H1 (cell line): ENCODE results near the gene SYPL1. TPM values are rescaled to one million over a fixed set of nuclear protein-coding genes. Genes with fewer than 3 reads are reported as not detected.

Experiments used
- CTCF ChIA-PET: fragments of 300-600 bp; sonication (Branson Sonifier 250); formaldehyde crosslinking; loops from one replicate; lab custom pipeline; 2021; ENCODE audit not compliant: partially characterized antibody; lab: Charles Lee
- POLR2A ChIA-PET: fragments of 300-600 bp; sonication (Branson Sonifier 250); formaldehyde crosslinking; loops from one replicate; lab custom pipeline; 2021; ENCODE audit warnings: inconsistent platforms; ENCODE audit not compliant: partially characterized antibody; lab: Charles Lee
- DNase-seq, 2 experiments: peaks; one replicate each; pipeline versions ENCODE4 v3.0.0 to v3.0.0-alpha.2; 2010 to 2022; ENCODE audit warnings: low spot score in 2 of 2, low read depth in 1 of 2, mixed read lengths in 1 of 2
- FAIRE-seq: peaks from 2 replicates; lab custom pipeline; 2011; peaks lifted over from hg19 to GRCh38; lab: Jason Lieb, UNC
- H2AFZ ChIP-seq: 2 replicates; pipeline ENCODE4 v1.8.1; 2012; ENCODE audit warnings: low read length, inconsistent platforms
- H2AK5ac ChIP-seq: 2 replicates; pipeline ENCODE4 v1.6.1; 2013; ENCODE audit warnings: low read depth, low read length
- H2BK120ac ChIP-seq: replicated peaks from 2 replicates; pipeline ENCODE3; 2013; ENCODE audit warnings: low read depth, low read length, inconsistent platforms
- H2BK12ac ChIP-seq: 2 replicates; pipeline ENCODE4 v1.6.1; 2013; ENCODE audit warnings: low read depth, low read length
- H2BK15ac ChIP-seq: 2 replicates; pipeline ENCODE4 v1.6.1; 2013; ENCODE audit warnings: low read length
- H2BK20ac ChIP-seq: 2 replicates; pipeline ENCODE4 v1.6.1; 2013; ENCODE audit warnings: low read length
- H2BK5ac ChIP-seq: 2 replicates; pipeline ENCODE4 v1.6.1; 2013; ENCODE audit warnings: low read depth, low read length
- H3K14ac ChIP-seq: 2 replicates; pipeline ENCODE4 v1.6.1; 2013; ENCODE audit warnings: inconsistent platforms; ENCODE audit not compliant: insufficient read length
- H3K18ac ChIP-seq: 2 replicates; pipeline ENCODE4 v1.6.1; 2013; ENCODE audit warnings: low read length; ENCODE audit errors: extremely low read depth
- H3K23ac ChIP-seq: 2 replicates; pipeline ENCODE4 v1.6.1; 2013; ENCODE audit warnings: inconsistent platforms; ENCODE audit not compliant: insufficient read length
- H3K23me2 ChIP-seq: 2 replicates; pipeline ENCODE4 v1.6.1; 2013; ENCODE audit warnings: low read depth, low read length
- H3K27ac ChIP-seq: 2 replicates; pipeline ENCODE4 v1.6.1; 2011; ENCODE audit warnings: low read depth, low read length, inconsistent platforms
- H3K27me3 ChIP-seq, 4 experiments: replicated peaks in 1 of 4; 1 replicate in 1 of 4; 2 replicates in 3 of 4; pipeline versions ENCODE4 v1.6.1 to v1.8.1; 2011 to 2013; ENCODE audit warnings: low read length in 3 of 4, mild to moderate bottlenecking in 3 of 4, inconsistent platforms in 2 of 4, mixed read lengths in 2 of 4, moderate library complexity in 1 of 4; ENCODE audit not compliant: control insufficient read depth in 3 of 4, insufficient read depth in 3 of 4; ENCODE audit errors: extremely low read depth in 1 of 4
- H3K36me3 ChIP-seq, 4 experiments: 2 replicates each; pipeline versions ENCODE4 v1.6.1 to v1.8.1; 2011 to 2013; ENCODE audit warnings: mild to moderate bottlenecking in 4 of 4, low read length in 3 of 4, moderate library complexity in 2 of 4, control low read depth in 1 of 4, inconsistent platforms in 1 of 4; ENCODE audit not compliant: insufficient read depth in 4 of 4, control insufficient read depth in 2 of 4
- H3K4ac ChIP-seq: replicated peaks from 2 replicates; pipeline ENCODE3; 2013; ENCODE audit warnings: low read length, low read depth, mixed read lengths, inconsistent platforms; ENCODE audit not compliant: insufficient read length
- H3K4me1 ChIP-seq, 4 experiments: replicated peaks in 1 of 4; 1 replicate in 1 of 4; 2 replicates in 3 of 4; pipeline versions ENCODE4 v1.6.1 to v1.8.1; 2011 to 2013; ENCODE audit warnings: low read length in 3 of 4, inconsistent platforms in 2 of 4, mixed read lengths in 1 of 4; ENCODE audit not compliant: insufficient read depth in 4 of 4, control insufficient read depth in 3 of 4
- H3K4me2 ChIP-seq, 2 experiments: 2 replicates each; pipeline versions ENCODE4 v1.6.1 to v1.8.1; 2011 to 2013; ENCODE audit warnings: low read depth in 2 of 2, low read length in 2 of 2, control low read depth in 1 of 2, inconsistent platforms in 1 of 2, mild to moderate bottlenecking in 1 of 2; ENCODE audit not compliant: insufficient read depth in 1 of 2
- H3K4me3 ChIP-seq, 4 experiments: fragments of 200-600, 300-600 bp in 1 of 4; sonication (generic), shearing (Covaris generic), sonication (Bioruptor Twin) in 1 of 4; 2 replicates each; pipeline versions ENCODE4 v1.5.1 to v1.8.1; 2011 to 2016; ENCODE audit warnings: low read length in 4 of 4, low read depth in 3 of 4, control low read depth in 2 of 4, inconsistent platforms in 2 of 4, mild to moderate bottlenecking in 2 of 4, mixed read lengths in 1 of 4, moderate library complexity in 1 of 4; ENCODE audit not compliant: insufficient read depth in 2 of 4; ENCODE audit errors: extremely low read depth in 1 of 4
- H3K56ac ChIP-seq: replicated peaks from 2 replicates; pipeline ENCODE3; 2013; ENCODE audit warnings: low read depth, mild to moderate bottlenecking, mixed read lengths, low read length, inconsistent platforms; ENCODE audit not compliant: insufficient read length
- H3K79me1 ChIP-seq: 2 replicates; pipeline ENCODE4 v1.6.1; 2013; ENCODE audit warnings: low read depth, low read length, control low read depth
- H3K79me2 ChIP-seq, 2 experiments: 2 replicates each; pipeline versions ENCODE4 v1.6.1 to v1.8.1; 2012 to 2013; ENCODE audit warnings: low read length in 2 of 2, mild to moderate bottlenecking in 2 of 2, inconsistent platforms in 1 of 2; ENCODE audit not compliant: insufficient read depth in 2 of 2, control insufficient read depth in 1 of 2
- H3K9ac ChIP-seq, 4 experiments: replicated peaks in 1 of 4; 1 replicate in 1 of 4; 2 replicates in 3 of 4; pipeline versions ENCODE4 v1.6.1 to v1.8.1; 2011 to 2013; ENCODE audit warnings: low read depth in 3 of 4, low read length in 3 of 4, control low read depth in 2 of 4, mild to moderate bottlenecking in 2 of 4, moderate library complexity in 2 of 4, inconsistent platforms in 1 of 4; ENCODE audit errors: extremely low read depth in 1 of 4
- H3K9me3 ChIP-seq, 2 experiments: 2 replicates each; pipeline versions ENCODE4 v1.6.1 to v1.8.1; 2012 to 2013; ENCODE audit warnings: mild to moderate bottlenecking in 2 of 2, moderate library complexity in 2 of 2, control low read depth in 1 of 2, inconsistent platforms in 1 of 2, low read depth in 1 of 2, low read length in 1 of 2, mixed read lengths in 1 of 2; ENCODE audit not compliant: insufficient read depth in 2 of 2
- H4K20me1 ChIP-seq, 2 experiments: replicated peaks in 1 of 2; 2 replicates each; pipeline versions ENCODE3 to v1.8.1; 2011 to 2013; ENCODE audit warnings: inconsistent platforms in 2 of 2, low read length in 2 of 2, mild to moderate bottlenecking in 1 of 2; ENCODE audit not compliant: insufficient read depth in 2 of 2, control insufficient read depth in 1 of 2
- H4K5ac ChIP-seq: 2 replicates; pipeline ENCODE4 v1.6.1; 2013; ENCODE audit warnings: low read length, low read depth, mixed read lengths, inconsistent platforms; ENCODE audit not compliant: insufficient read length
- H4K8ac ChIP-seq: 2 replicates; pipeline ENCODE4 v1.8.0; 2013; ENCODE audit warnings: mild to moderate bottlenecking, moderate library complexity, low read length, inconsistent platforms; ENCODE audit not compliant: insufficient read depth; ENCODE audit errors: extremely low read depth
- H4K91ac ChIP-seq: replicated peaks from 2 replicates; pipeline ENCODE3; 2013; ENCODE audit warnings: low read length, mixed read lengths, inconsistent platforms; ENCODE audit not compliant: insufficient read length
- KDM1A ChIP-seq: fragments of 200-600, 300-600 bp; sonication (generic); IDR thresholded peaks from 2 replicates; pipeline ENCODE4 v1.7.1; 2016; ENCODE audit warnings: mild to moderate bottlenecking, low read length, borderline replicate concordance
- KDM5A ChIP-seq: fragments of 200-600 bp; IDR thresholded peaks from 2 replicates; pipeline ENCODE4 v1.7.1; 2012; ENCODE audit warnings: mild to moderate bottlenecking, low read length, inconsistent platforms, mixed read lengths
- POU5F1 ChIP-seq: IDR thresholded peaks from 2 replicates; pipeline ENCODE4 v1.6.1; 2011; ENCODE audit warnings: low read depth, mild to moderate bottlenecking, low read length, moderate library complexity
- SP1 ChIP-seq: IDR thresholded peaks from 2 replicates; pipeline ENCODE4 v1.6.1; 2011; ENCODE audit warnings: low read depth, low read length
- TAF7 ChIP-seq: optimal IDR thresholded peaks from 2 replicates; pipeline ENCODE3; 2011; ENCODE audit warnings: low read depth, mild to moderate bottlenecking, inconsistent platforms, low read length, moderate library complexity, borderline replicate concordance
- TEAD4 ChIP-seq: IDR thresholded peaks from 2 replicates; pipeline ENCODE4 v1.6.1; 2012; ENCODE audit warnings: low read depth, low read length, inconsistent platforms, mixed read lengths
- WGBS, 2 experiments: shearing (Covaris generic) in 1 of 2; methylation state at CpG; one replicate each; pipeline versions ENCODE4 v1.1.6 to v1.1.7; 2013 to 2015; ENCODE audit warnings: low lambda C conversion rate in 2 of 2, mixed read lengths in 2 of 2, inconsistent platforms in 1 of 2, low coverage in 1 of 2, missing lambda C conversion rate in 1 of 2; ENCODE audit not compliant: insufficient replicate concordance in 2 of 2, insufficient coverage in 1 of 2, insufficient read length in 1 of 2; ENCODE audit errors: extremely low coverage in 1 of 2, missing lambda C conversion rate in 1 of 2; 5-methylcytosine and 5-hydroxymethylcytosine counted together
- polyA plus RNA-seq, 7 experiments: library from polyadenylated mRNA; depleted of rRNA in 3 of 7; stranded (reverse) in 5 of 7; unstranded in 2 of 7; fragments of >200 nt in 5 of 7; fragments of 200-250 nt in 2 of 7; gene quantifications; 1 replicate in 5 of 7; 2 replicates in 1 of 7; 4 replicates in 1 of 7; pipeline versions ENCODE4 v1.2.1 to v1.2.3, GENCODE V29; 2011 to 2013; ENCODE audit warnings: missing spikeins in 2 of 7, mixed read lengths in 2 of 7
- total RNA-seq: library from RNA; stranded (reverse); fragmentation: NEBNext Ultra II Directional; extraction: Animal tissue kit (Norgen Biotek cat#: 25700); gene quantifications from 2 replicates; pipeline ENCODE4 v1.2.1, GENCODE V29; 2021

Gene SYPL1
- total and polyA plus RNA-seq, 2 of the 8 experiments (the other 6 are each of a cell fraction or from before 2014, with no cell fraction given), result 44.9 to 57.7 TPM

DNA sequence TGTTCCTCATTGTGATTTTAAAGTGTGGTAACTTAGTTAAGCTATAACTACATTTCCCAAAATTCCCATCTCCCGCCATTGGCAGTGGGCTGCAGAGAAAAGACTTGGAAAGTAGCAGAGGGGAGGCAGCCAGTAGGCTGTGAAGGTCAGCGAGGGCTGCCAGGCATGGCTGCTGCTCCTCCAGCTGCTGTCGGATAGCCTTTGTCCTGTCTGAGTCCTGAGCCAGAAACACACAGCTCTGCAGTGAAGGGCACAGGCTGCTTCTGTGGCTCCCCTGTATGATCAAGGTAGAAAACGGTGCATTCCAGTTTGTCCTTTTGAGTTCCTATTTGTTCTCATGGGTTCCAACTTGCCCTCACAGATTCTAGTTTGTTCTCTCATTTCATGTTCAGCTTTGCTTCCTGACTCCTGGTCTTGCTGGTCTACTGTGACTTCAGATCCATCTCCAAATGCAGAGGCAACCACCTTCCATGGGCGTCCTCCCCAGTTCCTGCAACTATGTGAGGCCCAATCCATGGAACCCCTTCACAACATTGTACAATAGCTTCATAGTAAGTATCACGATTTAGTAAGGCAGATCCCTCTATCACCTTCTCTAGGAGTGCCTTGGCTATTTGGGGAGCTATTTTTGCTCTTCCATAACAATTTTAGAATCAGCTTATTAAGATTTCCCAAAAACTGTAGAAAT lies 31.7 kb downstream of the SYPL1 start:
- Histone ChIP-seq H3K4me2 (no peak overlapping the region), H2BK120ac (no peak overlapping the region), H3K79me2 (no peaks in the 10 kb centered on the region), H3K27ac (no peak overlapping the region), H3K4me1 (no peaks in the 10 kb centered on the region), H3K79me1 (no peaks in the 10 kb centered on the region), H3K18ac (no peak overlapping the region), H2AFZ (no peak overlapping the region), H3K9me3 (no peaks in the 10 kb centered on the region), H4K8ac (no peak overlapping the region), H2BK15ac (no peak overlapping the region), H3K9ac (no peak overlapping the region), H3K27me3 (no peaks in the 10 kb centered on the region), H4K5ac (no peak overlapping the region), H3K56ac (no peak overlapping the region)
- WGBS, 2 experiments, result 90% methylated on average over 6 of the region's 6 CpGs; no CpG with 5 or more reads in 1 of the 2 experiments
- CTCF ChIA-PET, result interaction anchor here (0.7 to 2.3 kb wide), 11 partner anchors 9 to 1349 kb away, joined by 3 to 6 read pairs (median 4); no protein-coding TSS in a partner anchor
- POLR2A ChIA-PET, result interaction anchor here (1.4 to 3.8 kb wide), 3 partner anchors 8 to 31 kb away, joined by 3 to 15 read pairs (median 4); partner anchors contain the start of gene SYPL1
- TF ChIP-seq TAF7 (no peak), POU5F1 (no peak), KDM1A (no peak), TEAD4 (no peak), SP1 (no peak), KDM5A (no peak)
- TF ChIP-seq, all 59 proteins: peak for 0
- Histone ChIP-seq H2BK12ac (no peak overlapping the region), H3K14ac (no peak overlapping the region), H3K23ac (no peak overlapping the region), H2BK20ac (no peak overlapping the region), H2AK5ac (no peak overlapping the region), H4K91ac (no peak overlapping the region), H2BK5ac (no peak overlapping the region), H4K20me1 (no peaks in the 10 kb centered on the region), H3K4ac (no peak overlapping the region), H3K36me3 (no peaks in the 10 kb centered on the region), H3K23me2 (no peaks in the 10 kb centered on the region), H3K4me3 (no peak overlapping the region)
- DNase-seq (no peak), FAIRE-seq (no peak)
